ENCODE data around the gene NCAM2.

NCAM2 gene

DNA sequence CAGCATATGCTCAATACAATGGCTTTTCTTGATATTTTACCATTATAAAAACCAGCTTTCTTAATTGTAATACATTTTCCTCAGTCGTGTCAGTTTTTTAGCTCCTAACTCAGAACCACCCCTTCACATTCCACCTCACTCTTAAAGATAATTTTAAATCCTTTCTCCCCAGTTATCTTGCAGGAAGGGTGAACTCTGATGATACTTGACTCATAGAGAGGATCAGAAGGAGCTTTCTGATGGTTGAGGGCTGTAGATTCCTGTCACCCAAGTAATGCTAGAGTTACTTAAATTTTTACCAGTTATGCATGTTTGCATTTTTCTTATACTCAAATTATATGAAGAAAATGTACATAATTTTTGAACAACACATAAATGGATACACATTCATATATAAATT, 233.7 kb downstream of the NCAM2 start:
- DNase-seq, result no peak

DNA sequence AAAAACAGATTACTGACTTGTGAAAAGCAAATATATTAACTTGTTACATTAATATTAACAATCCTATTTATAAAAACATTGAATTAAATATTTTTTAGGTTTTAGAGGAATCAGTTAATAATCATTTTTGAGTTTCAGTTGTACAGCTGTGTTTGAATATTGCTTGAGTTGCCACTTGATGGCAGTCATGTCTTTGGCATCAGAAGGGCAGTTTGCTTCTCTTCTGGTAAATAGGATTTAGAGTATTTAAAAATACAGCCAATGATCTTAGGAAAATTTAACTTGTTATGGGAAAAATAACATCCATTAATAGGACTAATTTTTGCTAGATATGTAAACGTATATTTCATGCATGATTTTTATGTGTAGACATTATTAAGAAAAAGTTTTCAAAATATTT, 234.1 kb downstream of the NCAM2 start:
- DNase-seq, result no peak

DNA sequence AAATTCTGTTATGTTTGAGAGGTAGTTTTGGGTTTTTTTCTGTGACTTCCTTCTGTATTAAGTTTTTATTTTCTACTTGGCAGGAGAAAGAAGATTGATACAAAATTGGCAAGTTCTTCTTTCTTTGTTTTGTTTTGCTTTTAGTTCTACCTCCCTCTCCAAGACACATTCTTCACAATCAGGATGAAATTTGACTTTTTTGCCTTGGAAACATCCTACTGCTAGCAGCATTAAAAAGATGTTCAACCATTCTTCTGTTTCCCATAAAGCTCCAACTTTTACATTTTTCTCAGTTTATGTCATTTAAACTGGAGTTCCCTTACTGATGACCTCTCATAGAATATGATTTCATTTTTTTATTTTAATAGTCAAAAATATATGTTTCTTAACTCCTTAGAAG, 234.8 kb downstream of the NCAM2 start:
- no peak for DNase-seq

DNA sequence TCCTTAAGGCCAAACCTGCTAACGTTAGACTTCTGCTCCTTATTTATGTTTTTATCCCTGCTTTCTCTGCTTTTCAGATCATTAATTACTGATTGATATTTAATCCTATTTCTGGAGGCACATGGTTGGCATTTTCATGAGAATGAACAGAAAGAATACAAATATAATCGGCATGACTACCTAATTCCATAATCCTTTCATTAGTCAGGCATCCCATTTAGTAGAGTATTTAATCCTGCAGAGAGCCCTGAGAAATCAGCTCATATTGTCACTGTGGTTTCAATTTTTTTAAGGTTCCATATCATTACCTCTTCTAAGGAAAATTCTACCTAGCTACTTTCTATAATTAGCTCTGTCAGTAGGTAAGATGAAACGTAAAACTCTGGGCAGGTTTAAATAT, 238.8 kb downstream of the NCAM2 start:
- no peak for DNase-seq

DNA sequence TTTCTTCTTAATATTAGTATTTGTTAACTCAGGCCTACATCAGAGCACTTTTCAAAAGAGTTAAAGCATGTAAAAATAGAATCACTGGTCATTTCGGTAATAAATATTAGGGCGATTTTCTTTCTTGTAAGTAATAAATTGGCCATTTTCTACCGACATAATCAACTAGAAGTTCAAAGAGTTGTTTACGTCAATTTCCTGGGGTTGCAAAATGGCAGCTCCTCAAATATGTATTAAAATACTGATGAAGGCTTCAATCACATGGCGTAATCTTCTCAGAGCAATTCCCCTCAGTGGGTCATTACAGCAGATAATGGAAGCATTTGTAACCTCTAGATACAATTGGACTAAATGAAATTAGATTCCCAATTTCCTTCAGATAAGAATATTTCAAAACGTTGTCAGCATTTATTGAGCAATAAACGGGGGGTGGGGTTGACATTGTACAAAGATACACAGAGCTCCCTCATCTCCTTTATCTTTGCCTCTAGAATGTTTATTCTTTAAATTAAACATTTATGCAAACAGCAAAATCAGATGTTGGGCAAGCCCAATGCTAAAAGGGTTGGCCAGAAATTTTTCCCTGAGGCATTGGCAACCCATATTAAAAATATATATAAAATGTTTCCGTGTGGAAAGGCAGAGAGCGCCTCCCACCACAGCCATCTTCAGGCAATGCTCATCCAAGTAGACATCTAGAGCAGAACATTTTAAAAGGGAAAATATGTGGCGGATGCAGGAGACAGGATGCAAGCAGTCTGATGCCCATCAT, 240.6 kb downstream of the NCAM2 start:
- DNase-seq, result no peak

DNA sequence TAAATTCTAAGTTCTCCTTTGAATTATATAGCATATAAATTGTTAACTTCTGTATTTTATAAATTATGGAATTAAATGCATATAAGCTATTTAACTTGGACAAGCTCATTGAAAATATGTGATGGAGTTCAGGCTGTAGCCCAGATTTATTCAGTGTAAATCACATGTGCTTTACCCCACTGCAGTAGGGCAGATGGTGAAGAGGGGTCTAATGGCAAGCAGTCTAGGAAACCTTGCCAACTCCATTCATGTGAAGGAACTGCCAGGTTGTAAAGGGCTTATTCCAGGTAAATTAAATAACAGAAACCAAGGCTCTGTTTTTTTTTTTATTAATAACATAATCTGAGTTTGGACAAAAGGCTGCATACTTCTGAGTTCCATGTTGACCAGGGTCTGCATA, 243.2 kb downstream of the NCAM2 start:
- no peak for DNase-seq

DNA sequence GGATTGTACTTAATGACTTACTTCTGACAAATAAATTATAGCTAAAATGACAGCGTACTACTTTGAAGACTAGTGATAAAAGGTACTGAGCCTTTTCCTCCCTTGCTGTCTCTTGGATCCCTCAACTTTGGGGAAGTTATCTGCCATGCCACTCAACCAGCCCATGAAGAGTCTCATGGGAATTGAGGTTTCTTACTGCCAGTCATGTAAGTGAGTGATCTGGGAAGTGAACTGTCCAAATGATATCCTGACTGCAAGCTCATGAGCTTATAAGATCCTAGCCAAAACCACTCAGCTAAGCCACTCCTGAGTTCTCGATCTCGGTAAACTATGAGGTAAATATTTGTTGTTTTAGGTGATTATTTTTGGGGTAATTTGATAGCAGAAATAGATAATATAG, 247.8 kb downstream of the NCAM2 start:
- DNase-seq, result no peak

DNA sequence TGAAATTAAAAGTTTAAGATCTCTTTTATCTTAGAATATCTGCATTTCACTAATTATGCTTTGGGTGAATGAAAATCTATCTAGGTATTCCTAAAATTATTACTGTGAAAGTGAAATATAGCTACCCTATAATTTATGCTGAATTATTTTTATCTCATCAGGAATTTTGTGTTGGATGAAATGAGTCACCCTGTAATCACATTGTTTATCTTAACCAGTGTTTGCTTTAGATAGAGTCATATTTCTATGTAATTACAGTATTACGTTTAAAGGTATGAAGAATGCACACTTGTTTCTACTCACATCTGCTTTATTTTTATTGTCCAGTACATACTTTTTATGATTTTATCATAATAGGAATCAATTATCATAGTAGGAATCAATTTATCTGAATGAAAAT, 249.2 kb downstream of the NCAM2 start:
- no peak for DNase-seq

DNA sequence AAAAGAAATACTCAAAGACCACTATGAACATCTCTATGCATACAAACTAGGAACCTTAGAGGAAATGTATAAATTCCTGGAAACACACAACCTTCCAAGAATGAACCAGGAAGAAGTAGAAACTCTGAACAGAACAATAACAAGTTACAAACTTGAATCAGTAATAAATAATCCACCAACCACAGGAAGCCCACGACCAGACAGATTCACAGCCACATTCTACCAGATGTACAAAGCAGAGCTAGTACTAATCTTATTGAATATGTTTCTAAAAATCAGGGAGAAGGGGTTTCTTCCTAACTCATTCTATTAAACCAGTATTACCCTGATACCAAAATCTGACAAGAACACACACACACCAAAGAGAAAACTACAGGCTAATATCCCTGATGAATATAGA, 263.8 kb downstream of the NCAM2 start:
- DNase-seq, result no peak

DNA sequence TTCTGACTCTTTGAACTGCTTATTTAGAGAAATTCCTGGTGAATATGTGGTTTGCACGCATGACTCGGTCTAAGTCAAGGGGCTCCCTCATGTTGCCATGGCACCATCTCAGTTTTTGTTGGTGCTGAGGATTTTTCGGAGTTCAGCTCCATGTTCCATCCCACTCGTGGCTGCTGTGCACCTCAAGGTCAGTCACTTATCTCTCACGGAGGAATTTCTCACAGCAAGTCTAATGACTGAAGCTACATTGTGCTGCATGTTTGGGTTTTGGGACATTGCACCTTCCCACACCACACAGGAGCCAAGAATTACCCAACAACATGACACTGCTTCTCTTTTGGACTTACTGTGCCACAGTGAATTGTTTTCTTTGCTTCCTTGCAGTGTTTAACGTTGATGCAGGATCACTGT, 269.9 kb downstream of the NCAM2 start:
- DNase-seq, result no peak

DNA sequence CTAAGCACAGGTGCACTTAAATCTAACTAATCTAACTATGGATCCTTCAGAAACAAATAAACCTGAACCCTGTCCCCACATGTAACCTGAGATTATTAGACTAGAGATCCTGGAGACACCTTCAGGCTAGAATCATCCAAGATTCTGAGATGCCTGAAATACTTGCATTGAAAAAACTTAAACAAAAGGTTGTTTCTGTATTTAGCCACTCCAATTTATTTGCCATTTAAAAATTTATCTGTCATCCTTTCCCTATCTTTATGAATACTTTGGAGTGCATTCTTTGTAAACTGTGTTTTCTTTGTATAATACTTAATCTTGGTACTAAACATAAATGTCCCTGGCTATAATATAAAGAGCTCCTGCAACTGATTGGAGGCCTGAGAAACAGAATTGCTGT, 270.7 kb downstream of the NCAM2 start:
- DNase-seq, result no peak

DNA sequence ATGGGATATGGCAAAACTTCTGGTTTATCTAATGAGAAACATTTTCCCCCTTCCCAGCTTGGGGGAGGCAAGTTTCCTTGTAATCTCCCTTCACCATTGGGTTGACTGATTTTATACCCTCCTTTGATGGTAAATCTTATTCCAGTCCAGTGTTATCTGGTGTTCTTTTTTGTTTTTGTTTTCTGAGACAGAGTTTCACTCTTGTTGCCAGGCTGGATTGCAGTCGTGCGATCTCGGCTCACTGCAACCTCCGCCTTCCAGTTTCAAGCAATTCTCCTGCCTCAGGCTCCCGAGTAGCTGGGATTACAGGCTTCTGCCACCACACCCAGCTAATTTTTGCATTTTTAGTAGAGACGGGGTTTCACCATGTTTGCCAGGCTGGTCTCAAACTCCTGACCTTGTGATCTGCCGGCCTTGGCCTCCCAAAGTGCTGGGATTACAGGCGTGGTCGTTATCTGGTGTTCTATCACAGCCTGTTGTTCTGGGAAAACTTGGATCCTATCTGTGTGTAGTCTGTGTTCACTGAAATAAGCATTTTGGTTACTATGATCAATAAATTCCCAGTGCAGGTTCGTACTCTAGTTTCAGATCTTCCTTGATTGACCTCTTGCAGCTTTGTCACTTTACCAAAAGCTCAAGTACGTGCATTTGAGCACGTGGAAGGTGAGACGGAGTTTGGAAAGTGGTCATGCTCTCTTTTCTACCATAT, 281.1 kb downstream of the NCAM2 start:
- DNase-seq, result no peak

DNA sequence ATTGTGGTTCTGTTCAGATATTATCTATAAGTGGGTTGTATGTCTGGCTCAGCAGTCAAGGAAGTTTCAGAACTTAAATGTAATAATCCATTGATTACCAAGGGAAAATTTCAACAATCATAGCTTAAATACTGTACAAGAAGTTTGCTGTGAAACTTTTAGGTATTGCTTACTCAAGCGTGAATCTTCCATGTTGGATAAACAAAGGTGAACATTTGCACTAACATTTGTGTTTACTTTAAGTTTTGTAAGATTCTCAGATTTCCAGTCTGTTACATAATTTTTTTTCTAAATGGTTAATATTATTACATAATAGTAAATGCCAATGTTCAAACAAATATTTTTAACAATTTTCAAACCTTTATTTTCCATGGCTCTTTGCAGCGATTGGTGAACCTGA, 285.6 kb downstream of the NCAM2 start:
- DNase-seq, result no peak

DNA sequence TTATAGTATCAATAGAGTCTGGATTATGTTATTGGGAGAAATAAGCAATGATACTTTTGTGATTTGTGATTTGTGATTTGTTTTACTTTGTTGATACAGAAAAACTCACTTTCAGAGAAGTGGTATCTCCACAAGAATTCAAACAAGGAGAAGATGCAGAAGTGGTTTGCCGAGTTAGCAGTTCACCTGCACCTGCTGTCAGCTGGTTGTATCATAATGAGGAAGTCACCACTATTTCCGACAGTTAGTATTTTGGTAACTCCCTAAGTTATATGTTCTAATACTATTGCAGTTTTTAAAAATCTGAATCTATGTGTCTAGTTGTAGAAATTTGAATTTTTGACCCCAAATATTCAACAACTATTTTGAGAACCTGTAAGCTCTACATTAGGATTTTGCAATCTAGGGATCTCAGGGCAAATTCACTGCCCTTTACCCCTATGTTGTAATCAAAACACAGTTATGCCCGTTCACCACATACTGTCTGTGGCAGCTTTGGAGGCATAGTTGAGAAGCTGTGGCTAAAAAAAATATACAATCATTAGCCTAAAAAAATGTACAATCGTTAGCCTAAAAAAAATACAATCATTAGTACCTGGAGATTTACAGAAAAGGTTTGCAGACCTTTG, 288.1 kb downstream of the NCAM2 start:
- DNase-seq, result no peak

DNA sequence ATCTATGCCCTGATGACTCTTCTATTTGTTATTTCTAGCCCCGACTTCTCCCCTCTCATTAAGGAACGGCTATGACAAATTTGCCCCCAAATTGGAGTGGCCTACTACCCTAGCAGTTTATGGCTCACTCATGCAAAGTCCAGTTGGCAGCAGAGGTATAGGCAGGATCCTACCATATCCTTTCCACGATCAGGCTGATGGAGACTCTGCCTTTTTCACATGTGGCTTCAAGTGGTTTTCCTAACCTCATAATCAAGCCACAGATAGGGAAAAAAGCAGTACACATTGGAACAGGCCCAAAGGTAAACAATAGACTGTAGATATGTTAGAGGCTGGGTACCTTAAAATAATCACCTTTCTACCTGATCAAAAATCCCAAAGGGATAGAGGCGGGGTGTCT, 292.5 kb downstream of the NCAM2 start:
- DNase-seq, result no peak

DNA sequence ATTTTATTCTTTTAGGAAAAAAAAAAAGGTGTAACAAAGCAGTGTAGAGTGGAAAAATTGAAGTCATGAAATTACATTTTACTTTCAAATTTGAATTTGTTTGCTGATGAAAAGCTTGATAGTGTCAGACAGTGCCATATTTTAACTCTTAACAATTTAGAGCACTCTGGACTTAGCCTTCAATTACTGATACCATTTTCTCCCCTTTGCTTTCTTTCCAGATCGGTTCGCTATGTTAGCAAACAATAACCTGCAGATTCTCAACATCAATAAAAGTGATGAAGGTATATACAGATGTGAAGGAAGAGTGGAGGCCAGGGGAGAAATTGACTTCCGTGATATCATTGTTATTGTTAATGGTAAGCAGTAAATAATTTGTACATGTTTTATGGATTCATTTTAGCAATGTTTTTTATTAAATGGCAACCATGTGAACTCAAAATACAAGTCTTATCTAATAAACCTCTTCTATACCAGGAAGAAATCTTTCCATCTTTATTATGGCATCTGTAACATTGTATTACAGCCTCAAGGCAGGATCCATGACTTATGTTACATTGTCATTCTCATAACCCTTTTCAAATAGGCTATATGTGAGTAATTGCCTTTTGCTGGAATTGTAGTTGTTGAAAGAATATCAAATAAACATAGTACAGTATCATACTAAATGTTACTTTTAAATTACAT, 293.8 kb downstream of the NCAM2 start:
- no peak for DNase-seq

DNA sequence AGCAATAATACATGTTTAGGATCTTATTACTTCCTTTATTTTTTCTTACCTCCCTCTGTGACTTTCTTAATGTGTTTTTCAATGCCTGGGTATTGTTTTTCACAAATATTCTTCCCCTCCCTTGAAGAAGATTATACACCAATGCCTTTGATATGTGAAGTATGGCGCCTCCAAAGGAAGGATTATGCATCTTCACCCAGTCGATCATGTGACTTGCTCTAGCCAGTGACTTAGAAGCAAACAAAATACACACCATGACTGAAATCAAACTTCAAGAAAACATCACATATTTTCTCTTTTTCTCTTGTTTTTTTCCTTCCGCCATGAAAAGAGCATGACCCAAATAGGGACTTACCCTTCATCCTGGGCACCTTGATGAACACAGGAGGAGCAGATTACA, 297.1 kb downstream of the NCAM2 start:
- DNase-seq, result no peak

DNA sequence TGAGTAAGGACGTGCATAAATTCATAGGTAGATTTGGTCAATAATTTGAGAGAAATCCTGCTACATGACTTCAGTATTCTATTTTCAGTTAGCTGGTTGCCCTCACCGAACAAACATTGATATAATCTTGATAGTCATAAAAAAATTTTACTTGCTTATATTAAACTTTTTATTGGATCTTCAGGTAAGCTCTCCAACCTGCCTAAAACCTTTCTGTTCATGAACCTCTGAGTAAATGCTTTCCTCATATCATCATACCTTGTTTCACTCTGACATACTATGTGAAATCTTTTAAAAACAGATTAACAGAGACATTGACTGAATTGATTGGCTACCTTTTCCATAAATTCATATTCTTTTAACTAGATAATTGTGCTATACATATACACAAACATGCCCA, 299.0 kb downstream of the NCAM2 start:
- DNase-seq, result no peak

DNA sequence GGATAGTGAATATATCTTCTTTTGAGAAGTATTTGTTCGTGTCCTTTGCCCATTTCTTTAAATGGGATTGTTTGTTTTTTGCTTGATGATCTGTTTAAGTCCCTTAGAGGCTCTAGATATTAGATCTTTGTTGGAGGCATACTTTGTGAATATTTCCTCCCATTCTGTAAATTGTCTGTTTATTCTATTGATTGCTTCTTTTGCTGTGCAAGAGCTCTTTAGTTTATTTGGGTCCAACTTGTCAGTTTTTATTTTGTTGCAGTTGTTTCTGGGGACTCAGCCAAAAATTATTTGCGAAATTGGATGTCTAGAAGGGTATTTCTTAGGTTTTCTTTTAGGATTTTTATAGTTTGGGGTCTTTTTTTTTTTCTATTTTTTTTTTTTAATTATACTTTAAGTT, 302.8 kb downstream of the NCAM2 start:
- DNase-seq, result no peak

DNA sequence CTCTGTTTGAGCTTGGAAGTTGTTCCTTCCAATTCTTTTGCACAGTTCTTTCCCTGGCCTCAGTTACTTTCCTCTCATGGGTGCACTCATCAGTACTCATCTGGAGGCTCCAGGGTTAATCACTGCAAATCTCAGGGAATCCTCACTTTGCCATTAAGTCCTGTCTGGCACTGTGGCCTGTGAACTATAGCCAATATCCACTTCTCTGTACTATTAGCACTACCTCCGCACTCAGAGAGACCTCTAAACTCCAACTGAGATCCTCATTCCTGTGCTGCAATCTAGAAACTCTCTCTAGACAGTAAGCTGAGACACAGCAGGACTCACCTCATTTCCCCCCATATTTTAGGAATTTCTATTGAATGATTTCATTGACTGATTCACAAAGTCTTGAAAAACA, 311.3 kb downstream of the NCAM2 start:
- no peak for DNase-seq

DNA sequence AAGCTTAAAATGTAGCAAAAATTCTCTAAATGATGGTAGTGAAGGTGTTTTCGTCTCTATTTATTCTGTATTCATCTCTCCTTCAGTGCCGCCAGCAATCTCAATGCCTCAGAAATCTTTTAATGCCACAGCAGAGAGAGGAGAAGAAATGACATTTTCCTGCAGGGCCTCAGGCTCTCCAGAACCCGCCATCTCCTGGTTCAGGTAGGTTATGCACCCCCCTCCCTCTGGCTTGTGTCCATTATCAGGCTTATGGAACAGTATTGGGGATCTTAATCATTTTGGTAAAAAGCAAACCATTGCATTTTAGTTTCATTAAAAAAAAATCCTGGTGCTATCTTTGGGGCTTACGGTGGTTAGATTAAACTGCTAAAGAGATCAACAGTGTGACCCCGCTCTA, 326.1 kb downstream of the NCAM2 start:
- no peak for DNase-seq

DNA sequence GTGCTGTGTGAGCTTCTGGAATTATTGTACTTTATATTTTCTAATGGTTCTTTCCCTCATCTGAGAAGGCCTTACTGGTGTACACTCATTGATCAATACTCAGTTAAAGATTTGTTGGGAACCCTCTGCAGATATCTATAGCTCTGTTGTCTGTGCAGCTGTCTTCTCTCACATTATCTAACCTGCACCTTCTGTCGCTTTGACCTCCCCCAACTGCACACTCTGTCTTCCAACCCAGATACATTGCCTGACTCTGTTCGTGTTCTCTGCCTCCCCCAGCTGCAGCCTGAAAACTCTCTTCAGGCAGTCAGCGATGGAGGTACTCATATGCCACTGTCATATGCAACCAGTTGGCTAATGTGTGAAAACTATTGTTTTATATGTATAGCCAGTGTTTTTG, 334.3 kb downstream of the NCAM2 start:
- DNase-seq, result no peak

DNA sequence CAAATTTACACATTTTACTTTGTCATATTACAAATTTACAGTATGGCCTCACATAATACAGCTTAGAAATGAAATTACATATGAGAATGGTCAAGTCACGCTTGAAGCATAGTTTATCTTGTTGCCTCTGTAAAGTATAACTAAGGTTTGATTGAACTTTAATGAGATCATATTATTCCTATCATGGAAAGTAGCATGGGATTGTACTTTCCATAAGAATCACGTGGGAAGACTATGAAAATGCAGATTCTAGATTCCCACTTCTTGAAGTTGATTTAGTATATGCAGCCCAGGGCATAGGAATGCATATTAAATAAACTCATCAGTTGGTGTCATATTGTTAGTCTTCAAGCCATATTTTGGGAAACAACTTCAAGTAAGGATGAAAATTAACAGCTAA, 342.8 kb downstream of the NCAM2 start:
- no peak for DNase-seq

DNA sequence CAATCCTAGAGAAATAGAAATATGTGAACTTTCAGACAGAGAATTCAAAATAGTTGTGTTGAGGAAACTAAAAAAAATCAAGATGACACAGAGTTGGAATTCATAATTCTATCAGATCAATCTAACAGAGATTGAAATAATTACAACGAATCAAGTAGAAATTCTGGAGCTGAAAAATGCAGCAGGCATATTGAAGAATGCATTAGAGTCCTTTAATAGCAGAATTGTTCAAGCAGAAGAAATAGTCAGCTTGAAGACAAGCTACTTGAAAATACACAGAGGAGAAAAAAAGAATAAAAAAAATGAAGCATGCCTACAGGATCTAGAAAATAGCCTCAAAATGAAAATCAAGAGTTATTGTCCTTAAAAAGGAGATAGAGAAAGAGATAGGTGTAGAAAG, 347.1 kb downstream of the NCAM2 start:
- no peak for DNase-seq
